ENCODE data around the gene TMCC1. TPM values are rescaled to one million over a fixed set of nuclear protein-coding genes. Genes with fewer than 3 reads are reported as not detected.

TMCC1 gene
- total RNA-seq, 1 donor from 2014 or later = 36.9 TPM

DNA sequence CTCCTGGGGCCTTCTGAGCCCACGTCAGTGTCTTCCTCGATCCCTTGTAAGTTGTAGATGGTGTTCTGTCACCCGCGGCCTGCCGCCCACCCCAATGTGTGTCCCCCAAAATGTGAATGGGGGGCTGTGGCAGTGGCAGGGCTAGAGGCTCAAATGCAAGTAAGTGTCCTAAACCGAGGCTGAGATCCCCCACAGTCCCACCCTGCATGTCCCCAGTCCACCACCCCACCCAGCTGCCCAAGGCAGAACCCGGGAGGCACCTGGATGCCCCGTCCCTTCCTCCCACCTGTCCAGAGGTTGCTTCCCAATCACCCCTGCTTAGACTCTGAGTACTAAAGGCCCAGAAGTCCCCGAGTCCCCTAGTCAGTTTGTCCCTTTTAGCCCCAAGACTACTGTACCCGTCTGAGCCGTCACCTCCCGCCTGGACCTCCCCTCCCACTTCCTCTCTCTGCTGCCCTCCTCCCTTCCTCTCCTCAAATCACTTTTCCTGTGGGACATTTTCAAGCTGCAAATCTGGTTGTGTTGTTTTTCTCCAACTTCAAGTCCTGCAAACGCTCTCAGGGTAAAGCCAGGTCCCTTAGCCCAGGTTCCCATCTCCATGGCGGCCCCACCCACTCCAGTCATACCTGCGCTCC is 275.2 kb downstream of the TMCC1 start:
- H3K27ac Mint-ChIP-seq (ENCODE audit: unreplicated experiment) = peak overlapping the region; percentile 27

GRCh38 chr3:129617381-129618185 is 275.9 kb downstream of the TMCC1 start:
- Mint-ChIP-seq H3K27me3 (ENCODE audit: low read depth) (no peaks in the 10 kb centered on the region), H3K27ac (ENCODE audit: unreplicated experiment) (no peak overlapping the region), H3K4me3 (no peak overlapping the region), H3K4me1 (peaks cover 27% of the 10 kb centered on the region), H3K9me3 (no peaks in the 10 kb centered on the region), H3K36me3 (ENCODE audit: low read depth) (no peaks in the 10 kb centered on the region)
- TF ChIP-seq, protein P1, sequence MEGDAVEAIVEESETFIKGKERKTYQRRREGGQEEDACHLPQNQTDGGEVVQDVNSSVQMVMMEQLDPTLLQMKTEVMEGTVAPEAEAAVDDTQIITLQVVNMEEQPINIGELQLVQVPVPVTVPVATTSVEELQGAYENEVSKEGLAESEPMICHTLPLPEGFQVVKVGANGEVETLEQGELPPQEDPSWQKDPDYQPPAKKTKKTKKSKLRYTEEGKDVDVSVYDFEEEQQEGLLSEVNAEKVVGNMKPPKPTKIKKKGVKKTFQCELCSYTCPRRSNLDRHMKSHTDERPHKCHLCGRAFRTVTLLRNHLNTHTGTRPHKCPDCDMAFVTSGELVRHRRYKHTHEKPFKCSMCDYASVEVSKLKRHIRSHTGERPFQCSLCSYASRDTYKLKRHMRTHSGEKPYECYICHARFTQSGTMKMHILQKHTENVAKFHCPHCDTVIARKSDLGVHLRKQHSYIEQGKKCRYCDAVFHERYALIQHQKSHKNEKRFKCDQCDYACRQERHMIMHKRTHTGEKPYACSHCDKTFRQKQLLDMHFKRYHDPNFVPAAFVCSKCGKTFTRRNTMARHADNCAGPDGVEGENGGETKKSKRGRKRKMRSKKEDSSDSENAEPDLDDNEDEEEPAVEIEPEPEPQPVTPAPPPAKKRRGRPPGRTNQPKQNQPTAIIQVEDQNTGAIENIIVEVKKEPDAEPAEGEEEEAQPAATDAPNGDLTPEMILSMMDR (conservative IDR thresholded peaks at IDR 0.05) = no peak
- DNase-seq (ENCODE audit: low read depth, low spot score) = no peak

More for the DNA sequence above, 275.2 kb downstream of the TMCC1 start:
- H3K9me3 Mint-ChIP-seq = no peaks in the 10 kb centered on the region
- TF ChIP-seq, protein P1 (conservative IDR thresholded peaks at IDR 0.05) = no peak
- H3K27me3 Mint-ChIP-seq (ENCODE audit: low read depth) = no peaks in the 10 kb centered on the region
- DNase-seq (ENCODE audit: low read depth, low spot score) = no peak
- no peaks in the 10 kb centered on the region for H3K36me3 Mint-ChIP-seq (ENCODE audit: low read depth)
- H3K4me3 Mint-ChIP-seq = no peak overlapping the region
- peaks cover 27% of the 10 kb centered on the region for H3K4me1 Mint-ChIP-seq

DNA sequence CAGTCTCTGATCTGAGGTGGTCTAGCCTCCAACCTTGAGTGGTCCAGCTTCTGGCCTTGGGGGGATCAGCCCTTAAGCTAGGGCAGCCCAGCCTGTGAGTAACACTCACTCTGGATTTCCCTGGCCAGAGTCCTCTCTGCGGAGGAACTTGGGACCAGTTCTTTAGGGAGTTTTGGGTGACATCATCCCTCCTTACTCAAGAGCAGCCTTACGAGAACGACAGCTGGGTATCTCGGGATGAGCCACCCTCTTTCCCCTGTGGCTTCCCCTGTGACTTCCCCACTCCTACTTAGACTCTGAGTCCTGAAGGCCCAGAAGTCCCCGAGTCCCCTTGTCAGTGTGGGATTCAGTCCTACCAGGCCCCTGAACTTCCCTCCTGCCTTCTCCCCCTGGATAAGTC is 276.8 kb downstream of the TMCC1 start:
- no peak for DNase-seq (ENCODE audit: low read depth, low spot score)
- no peaks in the 10 kb centered on the region for H3K9me3 Mint-ChIP-seq

GRCh38 chr3:129616291-129616690 is 277.2 kb downstream of the TMCC1 start:
- DNase-seq (ENCODE audit: low read depth, low spot score) = no peak
- no peaks in the 10 kb centered on the region for H3K27me3 Mint-ChIP-seq (ENCODE audit: low read depth)
- TF ChIP-seq, protein P1 (conservative IDR thresholded peaks at IDR 0.05) = no peak
- no peaks in the 10 kb centered on the region for H3K36me3 Mint-ChIP-seq (ENCODE audit: low read depth)
- no peak overlapping the region for H3K27ac Mint-ChIP-seq (ENCODE audit: unreplicated experiment)
- peaks cover 25% of the 10 kb centered on the region for H3K4me1 Mint-ChIP-seq
- no peaks in the 10 kb centered on the region for H3K9me3 Mint-ChIP-seq
- no peak overlapping the region for H3K4me3 Mint-ChIP-seq

More for the DNA sequence above, 276.8 kb downstream of the TMCC1 start:
- Mint-ChIP-seq H3K36me3 (ENCODE audit: low read depth) (no peaks in the 10 kb centered on the region), H3K27ac (ENCODE audit: unreplicated experiment) (no peak overlapping the region), H3K27me3 (ENCODE audit: low read depth) (no peaks in the 10 kb centered on the region), H3K4me1 (peaks cover 25% of the 10 kb centered on the region), H3K4me3 (peak overlapping the region; percentile 43)
- TF ChIP-seq, protein P1 (conservative IDR thresholded peaks at IDR 0.05) = no peak

- Mint-ChIP-seq H3K36me3 (ENCODE audit: low read depth) (no peaks in the 10 kb centered on the region), H3K27ac (ENCODE audit: unreplicated experiment) (no peak overlapping the region), H3K4me1 (peaks cover 23% of the 10 kb centered on the region), H3K27me3 (ENCODE audit: low read depth) (no peaks in the 10 kb centered on the region), H3K4me3 (no peak overlapping the region), H3K9me3 (no peaks in the 10 kb centered on the region)
- TF ChIP-seq, protein P1 (conservative IDR thresholded peaks at IDR 0.05) = no peak
- no peak for DNase-seq (ENCODE audit: low read depth, low spot score)
Measured at GRCh38 chr3:129615751-129616281, 277.7 kb downstream of the TMCC1 start.

All from neural crest cell (in vitro differentiated cells).